Osteoblast (primary cell): ENCODE results near the gene SERPINA1. TPM values are rescaled to one million over a fixed set of nuclear protein-coding genes. Genes with fewer than 3 reads are reported as not detected.

ENCODE experiments used
- DNase-seq: peaks from one replicate; pipeline ENCODE4 v3.0.0; 2011; ENCODE audit warnings: low spot score, mixed read lengths; ENCODE audit not compliant: insufficient read length; ENCODE audit errors: missing footprints
- H2AFZ ChIP-seq: 2 replicates; pipeline ENCODE4 v1.6.0; 2011; ENCODE audit warnings: mild to moderate bottlenecking, low read length
- H3K27ac ChIP-seq: 2 replicates; pipeline ENCODE4 v1.5.1; 2011; ENCODE audit warnings: mild to moderate bottlenecking, low read depth, low read length, moderate library complexity
- H3K27me3 ChIP-seq: 2 replicates; pipeline ENCODE4 v1.6.0; 2012; ENCODE audit warnings: mild to moderate bottlenecking, control low read depth, inconsistent platforms, low read length, moderate library complexity; ENCODE audit not compliant: insufficient read depth
- H3K36me3 ChIP-seq: 2 replicates; pipeline ENCODE4 v1.5.1; 2011; ENCODE audit warnings: mild to moderate bottlenecking, low read length, control low read depth, moderate library complexity; ENCODE audit not compliant: insufficient read depth
- H3K4me1 ChIP-seq: 2 replicates; pipeline ENCODE4 v1.5.1; 2011; ENCODE audit warnings: mild to moderate bottlenecking, low read length, control low read depth, moderate library complexity; ENCODE audit not compliant: insufficient read depth
- H3K4me2 ChIP-seq: 2 replicates; pipeline ENCODE4 v1.6.0; 2011; ENCODE audit warnings: mild to moderate bottlenecking, low read length; ENCODE audit not compliant: insufficient read depth
- H3K4me3 ChIP-seq: fragments of 200-600 bp; sonication (generic); 3 replicates; pipeline ENCODE4 v1.5.1; 2012; ENCODE audit warnings: mild to moderate bottlenecking, low read length, inconsistent platforms; ENCODE audit not compliant: insufficient read depth
- H3K79me2 ChIP-seq: 2 replicates; pipeline ENCODE4 v1.6.0; 2012; ENCODE audit warnings: mild to moderate bottlenecking, low read length, control low read depth, inconsistent platforms; ENCODE audit not compliant: insufficient read depth
- H3K9me3 ChIP-seq: 2 replicates; pipeline ENCODE4 v1.5.1; 2011; ENCODE audit warnings: low read depth, low read length, control low read depth
- H4K20me1 ChIP-seq: 2 replicates; pipeline ENCODE4 v1.6.0; 2012; ENCODE audit warnings: mild to moderate bottlenecking, low read length, control low read depth; ENCODE audit not compliant: insufficient read depth
- CTCF ChIP-seq: IDR thresholded peaks from 2 replicates; pipeline ENCODE4 v1.5.1; 2011; ENCODE audit warnings: mild to moderate bottlenecking, low read depth, low read length, moderate library complexity; ENCODE audit errors: extremely low read depth
- total RNA-seq: library from RNA; depleted of rRNA; stranded (reverse); fragments of >200 nt; gene quantifications from 2 replicates; pipeline ENCODE4 v1.2.3, GENCODE V29; 2012

Gene SERPINA1
- total RNA-seq, 1 donor, result 1.4 TPM

- Histone ChIP-seq H3K4me1 (peaks cover 33% of the 10 kb centered on the region), H3K36me3 (no peaks in the 10 kb centered on the region), H3K27me3 (no peaks in the 10 kb centered on the region), H3K9me3 (no peaks in the 10 kb centered on the region), H4K20me1 (no peaks in the 10 kb centered on the region), H3K79me2 (no peaks in the 10 kb centered on the region), H3K4me2 (no peak overlapping the region), H2AFZ (no peak overlapping the region), H3K4me3 (no peak overlapping the region), H3K27ac (no peak overlapping the region)
- no peak for DNase-seq
- no peak for TF ChIP-seq CTCF
Observed at GRCh38 chr14:94343238-94344005, 45.0 kb downstream of the SERPINA1 start.

GRCh38 chr14:94342334-94342934 is 46.0 kb downstream of the SERPINA1 start:
- Histone ChIP-seq H3K79me2 (no peaks in the 10 kb centered on the region), H3K4me1 (peaks cover 33% of the 10 kb centered on the region), H4K20me1 (no peaks in the 10 kb centered on the region), H3K4me3 (peak overlapping the region; percentile 29), H3K27ac (peak overlapping the region; percentile 72), H3K4me2 (peak overlapping the region; percentile 66), H2AFZ (peak overlapping the region; percentile 43), H3K36me3 (no peaks in the 10 kb centered on the region), H3K9me3 (no peaks in the 10 kb centered on the region), H3K27me3 (no peaks in the 10 kb centered on the region)
- DNase-seq, result peak; percentile 93
- no peak for TF ChIP-seq CTCF

- H3K4me3 ChIP-seq, result peak overlapping the region; percentile 29
Observed at GRCh38 chr14:94341656-94342333, 46.6 kb downstream of the SERPINA1 start.

More at GRCh38 chr14:94341656-94342333, 46.6 kb downstream of the SERPINA1 start:
- Histone ChIP-seq H3K79me2 (no peaks in the 10 kb centered on the region), H3K4me2 (peak overlapping the region; percentile 66), H3K27me3 (no peaks in the 10 kb centered on the region), H4K20me1 (no peaks in the 10 kb centered on the region), H3K4me1 (peaks cover 33% of the 10 kb centered on the region), H3K36me3 (no peaks in the 10 kb centered on the region), H3K9me3 (no peaks in the 10 kb centered on the region), H2AFZ (peak overlapping the region; percentile 43), H3K27ac (peak overlapping the region; percentile 72)
- DNase-seq, result peak; percentile 79
- TF ChIP-seq CTCF, result no peak
